Nephron (organoid): ENCODE data around the gene IFNA6.

ENCODE experiments used
- H3K27ac Mint-ChIP-seq, 3 experiments: 2 replicates each; pipeline ENCODE4 v1.8.0; 2020; ENCODE audit warnings: mixed read lengths in 3 of 3, mild to moderate bottlenecking in 2 of 3, moderate library complexity in 1 of 3
- H3K27me3 Mint-ChIP-seq: 2 replicates; pipeline ENCODE4 v1.8.0; 2021; ENCODE audit warnings: low read depth, mild to moderate bottlenecking, moderate library complexity, mixed read lengths
- H3K36me3 Mint-ChIP-seq: 2 replicates; pipeline ENCODE4 v1.8.0; 2020; ENCODE audit warnings: low read depth, mixed read lengths
- H3K4me1 Mint-ChIP-seq: 2 replicates; pipeline ENCODE4 v1.8.0; 2020; ENCODE audit warnings: mixed read lengths
- H3K4me3 Mint-ChIP-seq, 3 experiments: 2 replicates each; pipeline ENCODE4 v1.8.0; 2020; ENCODE audit warnings: mild to moderate bottlenecking in 3 of 3, mixed read lengths in 3 of 3, moderate library complexity in 2 of 3
- H3K9me3 Mint-ChIP-seq: 2 replicates; pipeline ENCODE4 v1.8.0; 2020; ENCODE audit warnings: mixed read lengths
- CTCF ChIP-seq, 3 experiments: fragments of 200-600 bp; sonication (generic); IDR thresholded peaks; one replicate each; pipeline ENCODE4 v1.5.0; 2021; ENCODE audit warnings: antibody characterized with exemption in 3 of 3; ENCODE audit not compliant: unreplicated experiment in 3 of 3

IFNA6 gene

DNA sequence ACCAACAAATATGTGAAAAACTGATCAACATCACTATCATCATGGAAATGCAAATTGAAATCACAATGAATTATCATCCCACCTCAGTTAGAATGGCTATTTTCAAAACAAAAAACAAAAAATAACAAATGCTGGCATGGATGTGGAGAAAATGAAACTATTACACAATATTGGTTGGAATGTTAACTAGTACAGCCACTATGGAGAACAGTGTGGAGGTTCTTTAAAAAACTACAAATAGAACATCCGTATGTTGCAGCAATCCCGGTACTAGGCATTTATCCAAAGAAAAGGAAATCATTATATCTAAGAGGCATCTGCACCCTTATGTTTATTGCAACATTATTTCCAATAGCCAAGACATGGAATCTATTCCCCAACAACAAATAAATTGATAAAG, 36.5 kb downstream of the IFNA6 start:
- H3K36me3 Mint-ChIP-seq = no peaks in the 10 kb centered on the region
- peaks cover 8% of the 10 kb centered on the region for H3K27me3 Mint-ChIP-seq
- no peak for TF ChIP-seq CTCF (IDR thresholded peaks at IDR 0.05; ENCODE audit: unreplicated experiment in 3 of 3)
- no peak overlapping the region for H3K27ac Mint-ChIP-seq
- no peaks in the 10 kb centered on the region for H3K4me1 Mint-ChIP-seq
- H3K4me3 Mint-ChIP-seq = no peak overlapping the region
- no peaks in the 10 kb centered on the region for H3K9me3 Mint-ChIP-seq

DNA sequence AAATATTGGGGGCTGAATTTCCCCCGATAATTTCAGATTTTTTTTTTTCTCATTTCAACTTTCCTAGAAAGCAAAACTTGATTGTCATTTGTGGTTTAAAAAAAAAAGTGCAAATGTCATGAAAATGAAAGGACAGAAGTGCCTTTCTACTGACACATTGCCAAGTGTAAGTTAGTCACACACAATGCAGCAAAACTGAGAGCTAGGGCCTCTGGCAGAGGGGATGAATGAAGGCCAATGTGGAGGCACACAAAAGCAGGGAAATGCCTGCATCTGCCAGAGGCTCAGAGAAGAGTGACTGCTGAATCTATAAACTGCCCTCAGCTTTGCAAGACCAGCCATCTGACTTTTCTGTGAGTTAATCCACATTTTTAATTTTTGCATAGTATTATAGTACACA, 38.8 kb downstream of the IFNA6 start:
- Mint-ChIP-seq H3K4me3 (no peak overlapping the region), H3K27ac (no peak overlapping the region), H3K27me3 (peaks cover 8% of the 10 kb centered on the region), H3K36me3 (no peaks in the 10 kb centered on the region), H3K9me3 (no peaks in the 10 kb centered on the region), H3K4me1 (no peaks in the 10 kb centered on the region)
- no peak for TF ChIP-seq CTCF (IDR thresholded peaks at IDR 0.05; ENCODE audit: unreplicated experiment in 3 of 3)

DNA sequence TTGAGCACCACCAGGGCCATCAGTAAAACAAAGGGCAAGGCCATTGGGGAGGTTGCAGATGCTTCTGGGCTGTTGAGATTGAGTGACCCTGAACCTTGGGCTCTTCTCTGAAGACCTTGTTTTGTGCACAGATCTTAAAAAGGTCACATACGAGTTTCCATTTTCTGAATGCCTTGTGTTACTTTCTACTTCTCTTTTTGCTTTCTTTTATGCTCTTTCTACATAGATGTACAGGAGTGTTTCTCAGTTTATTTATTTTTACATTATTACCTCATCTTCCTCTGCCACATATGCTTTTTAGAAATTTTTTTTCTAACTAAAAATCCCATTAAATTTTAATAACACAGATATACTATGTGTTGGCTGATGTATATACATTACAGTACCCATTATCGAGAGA, 45.5 kb downstream of the IFNA6 start, which contains the start of gene IFNA5:
Gene IFNA5, minus strand, starts transcription at position 101 of the 400 bp plus-strand sequence. Its CDS starts 57 bp downstream, at position 44.
- Mint-ChIP-seq H3K27me3 (no peaks in the 10 kb centered on the region), H3K4me3 (no peak within 1 kb of the TSS), H3K27ac (no peak within 1 kb of the TSS), H3K36me3 (no peaks in the 10 kb centered on the region), H3K9me3 (no peaks in the 10 kb centered on the region), H3K4me1 (no peaks in the 10 kb centered on the region)
- TF ChIP-seq CTCF (IDR thresholded peaks at IDR 0.05; ENCODE audit: unreplicated experiment in 3 of 3) = no peak
